Measurements from ENCODE around the gene ABR. TPM values are rescaled to one million over a fixed set of nuclear protein-coding genes. Genes with fewer than 3 reads are reported as not detected.
A peak's percentile ranks its signal among the peaks of the same experiment; 100 is the strongest.

ABR gene
- total RNA-seq, 1 donor from 2014 or later = 24.5 TPM

- Histone ChIP-seq H3K27me3 (ENCODE audit: control insufficient read depth in 3 of 3, insufficient read depth in 3 of 3, low read length in 3 of 3) (peaks cover 16 to 39% (median 22%) of the 10 kb centered on the region in 3 donors), H3K9me3 (ENCODE audit: control insufficient read depth in 3 of 3, low read length in 3 of 3) (no peaks in the 10 kb centered on the region), H3K9ac (ENCODE audit: low read depth in 1 of 3, low read length in 3 of 3) (peak overlapping the region in 1 of 3 donors; percentile 16), H3K4me1 (ENCODE audit: control insufficient read depth in 3 of 3, insufficient read depth in 3 of 3, low read length in 3 of 3) (peaks cover 16 to 25% (median 24%) of the 10 kb centered on the region in 3 donors), H3K27ac (ENCODE audit: low read depth, low read length) (no peak overlapping the region), H3K4me3 (ENCODE audit: low read length in 3 of 3) (no peak overlapping the region), H3K36me3 (ENCODE audit: control insufficient read depth in 3 of 3, insufficient read depth in 3 of 3, low read length in 3 of 3) (no peaks in the 10 kb centered on the region)
These were observed 2.6 kb downstream of the ABR start for GRCh38 chr17:1177016-1177700.

- Histone ChIP-seq H3K36me3 (ENCODE audit: control insufficient read depth in 3 of 3, insufficient read depth in 3 of 3, low read length in 3 of 3) (no peaks in the 10 kb centered on the region), H3K27ac (ENCODE audit: low read depth, low read length) (no peak overlapping the region), H3K4me1 (ENCODE audit: control insufficient read depth in 3 of 3, insufficient read depth in 3 of 3, low read length in 3 of 3) (peaks cover 18 to 26% (median 24%) of the 10 kb centered on the region in 3 donors), H3K27me3 (ENCODE audit: control insufficient read depth in 3 of 3, insufficient read depth in 3 of 3, low read length in 3 of 3) (peaks cover 18 to 30% (median 28%) of the 10 kb centered on the region in 3 donors), H3K9ac (ENCODE audit: low read depth in 1 of 3, low read length in 3 of 3) (peak overlapping the region in 2 of 3 donors; percentile 2 to 16), H3K4me3 (ENCODE audit: low read length in 3 of 3) (no peak overlapping the region), H3K9me3 (ENCODE audit: control insufficient read depth in 3 of 3, low read length in 3 of 3) (no peaks in the 10 kb centered on the region)
These were observed 5.4 kb downstream of the ABR start for GRCh38 chr17:1174263-1174880.

- Histone ChIP-seq H3K27me3 (ENCODE audit: control insufficient read depth in 3 of 3, insufficient read depth in 3 of 3, low read length in 3 of 3) (peaks cover 13 to 25% (median 21%) of the 10 kb centered on the region in 3 donors), H3K4me1 (ENCODE audit: control insufficient read depth in 3 of 3, insufficient read depth in 3 of 3, low read length in 3 of 3) (peaks cover 18 to 27% (median 22%) of the 10 kb centered on the region in 3 donors), H3K36me3 (ENCODE audit: control insufficient read depth in 3 of 3, insufficient read depth in 3 of 3, low read length in 3 of 3) (no peaks in the 10 kb centered on the region), H3K27ac (ENCODE audit: low read depth, low read length) (no peak overlapping the region), H3K9me3 (ENCODE audit: control insufficient read depth in 3 of 3, low read length in 3 of 3) (no peaks in the 10 kb centered on the region), H3K4me3 (ENCODE audit: low read length in 3 of 3) (no peak overlapping the region), H3K9ac (ENCODE audit: low read depth in 1 of 3, low read length in 3 of 3) (no peak overlapping the region)
These were observed 6.1 kb downstream of the ABR start for GRCh38 chr17:1173432-1174262.

GRCh38 chr17:1171953-1172352 is 7.8 kb downstream of the ABR start:
- Histone ChIP-seq H3K4me3 (ENCODE audit: low read length in 3 of 3) (no peak overlapping the region), H3K9me3 (ENCODE audit: control insufficient read depth in 3 of 3, low read length in 3 of 3) (no peaks in the 10 kb centered on the region), H3K27me3 (ENCODE audit: control insufficient read depth in 3 of 3, insufficient read depth in 3 of 3, low read length in 3 of 3) (peaks cover 6 to 14% (median 14%) of the 10 kb centered on the region in 3 donors), H3K4me1 (ENCODE audit: control insufficient read depth in 3 of 3, insufficient read depth in 3 of 3, low read length in 3 of 3) (peaks cover 7 to 18% (median 10%) of the 10 kb centered on the region in 3 donors), H3K27ac (ENCODE audit: low read depth, low read length) (no peak overlapping the region), H3K36me3 (ENCODE audit: control insufficient read depth in 3 of 3, insufficient read depth in 3 of 3, low read length in 3 of 3) (no peaks in the 10 kb centered on the region), H3K9ac (ENCODE audit: low read depth in 1 of 3, low read length in 3 of 3) (no peak overlapping the region)

GRCh38 chr17:1170739-1171138 is 9.0 kb downstream of the ABR start:
- no peak overlapping the region for H3K9ac ChIP-seq (ENCODE audit: low read depth in 1 of 3, low read length in 3 of 3)
- no peak overlapping the region for H3K4me3 ChIP-seq (ENCODE audit: low read length in 3 of 3)
- H3K9me3 ChIP-seq (ENCODE audit: control insufficient read depth in 3 of 3, low read length in 3 of 3) = no peaks in the 10 kb centered on the region
- peaks cover 7 to 22% (median 10%) of the 10 kb centered on the region in 3 donors for H3K4me1 ChIP-seq (ENCODE audit: control insufficient read depth in 3 of 3, insufficient read depth in 3 of 3, low read length in 3 of 3)
- no peak overlapping the region for H3K27ac ChIP-seq (ENCODE audit: low read depth, low read length)
- H3K36me3 ChIP-seq (ENCODE audit: control insufficient read depth in 3 of 3, insufficient read depth in 3 of 3, low read length in 3 of 3) = no peaks in the 10 kb centered on the region
- peaks cover 4 to 14% (median 14%) of the 10 kb centered on the region in 3 donors for H3K27me3 ChIP-seq (ENCODE audit: control insufficient read depth in 3 of 3, insufficient read depth in 3 of 3, low read length in 3 of 3)

- Histone ChIP-seq H3K27me3 (ENCODE audit: control insufficient read depth in 3 of 3, insufficient read depth in 3 of 3, low read length in 3 of 3) (peaks cover 4 to 14% (median 14%) of the 10 kb centered on the region in 3 donors), H3K4me1 (ENCODE audit: control insufficient read depth in 3 of 3, insufficient read depth in 3 of 3, low read length in 3 of 3) (peaks cover 7 to 22% (median 10%) of the 10 kb centered on the region in 3 donors), H3K9ac (ENCODE audit: low read depth in 1 of 3, low read length in 3 of 3) (no peak overlapping the region), H3K4me3 (ENCODE audit: low read length in 3 of 3) (no peak overlapping the region), H3K9me3 (ENCODE audit: control insufficient read depth in 3 of 3, low read length in 3 of 3) (no peaks in the 10 kb centered on the region), H3K27ac (ENCODE audit: low read depth, low read length) (no peak overlapping the region), H3K36me3 (ENCODE audit: control insufficient read depth in 3 of 3, insufficient read depth in 3 of 3, low read length in 3 of 3) (no peaks in the 10 kb centered on the region)
These were observed 9.9 kb downstream of the ABR start for GRCh38 chr17:1169929-1170312.

GRCh38 chr17:1169221-1169928 is 10.4 kb downstream of the ABR start:
- H3K9ac ChIP-seq (ENCODE audit: low read depth in 1 of 3, low read length in 3 of 3) = no peak overlapping the region
- H3K4me1 ChIP-seq (ENCODE audit: control insufficient read depth in 3 of 3, insufficient read depth in 3 of 3, low read length in 3 of 3) = peaks cover 7 to 20% (median 7%) of the 10 kb centered on the region in 3 donors
- no peak overlapping the region for H3K4me3 ChIP-seq (ENCODE audit: low read length in 3 of 3)
- no peaks in the 10 kb centered on the region for H3K36me3 ChIP-seq (ENCODE audit: control insufficient read depth in 3 of 3, insufficient read depth in 3 of 3, low read length in 3 of 3)
- H3K27me3 ChIP-seq (ENCODE audit: control insufficient read depth in 3 of 3, insufficient read depth in 3 of 3, low read length in 3 of 3) = peaks cover 4 to 14% (median 11%) of the 10 kb centered on the region in 3 donors
- H3K27ac ChIP-seq (ENCODE audit: low read depth, low read length) = no peak overlapping the region
- H3K9me3 ChIP-seq (ENCODE audit: control insufficient read depth in 3 of 3, low read length in 3 of 3) = no peaks in the 10 kb centered on the region

- Histone ChIP-seq H3K4me1 (ENCODE audit: control insufficient read depth in 3 of 3, insufficient read depth in 3 of 3, low read length in 3 of 3) (peaks cover 4 to 17% (median 7%) of the 10 kb centered on the region in 3 donors), H3K9ac (ENCODE audit: low read depth in 1 of 3, low read length in 3 of 3) (no peak overlapping the region), H3K27ac (ENCODE audit: low read depth, low read length) (no peak overlapping the region), H3K4me3 (ENCODE audit: low read length in 3 of 3) (no peak overlapping the region), H3K27me3 (ENCODE audit: control insufficient read depth in 3 of 3, insufficient read depth in 3 of 3, low read length in 3 of 3) (peaks cover 4 to 14% (median 10%) of the 10 kb centered on the region in 3 donors), H3K36me3 (ENCODE audit: control insufficient read depth in 3 of 3, insufficient read depth in 3 of 3, low read length in 3 of 3) (no peaks in the 10 kb centered on the region), H3K9me3 (ENCODE audit: control insufficient read depth in 3 of 3, low read length in 3 of 3) (no peaks in the 10 kb centered on the region)
These were observed 11.1 kb downstream of the ABR start for GRCh38 chr17:1168533-1169220.

- H3K9me3 ChIP-seq (ENCODE audit: control insufficient read depth in 3 of 3, low read length in 3 of 3) = no peaks in the 10 kb centered on the region
- H3K27me3 ChIP-seq (ENCODE audit: control insufficient read depth in 3 of 3, insufficient read depth in 3 of 3, low read length in 3 of 3) = peaks cover 0 to 11% (median 8%) of the 10 kb centered on the region in 3 donors
- no peak overlapping the region for H3K4me3 ChIP-seq (ENCODE audit: low read length in 3 of 3)
- peaks cover 0 to 15% (median 0%) of the 10 kb centered on the region in 3 donors for H3K4me1 ChIP-seq (ENCODE audit: control insufficient read depth in 3 of 3, insufficient read depth in 3 of 3, low read length in 3 of 3)
- H3K9ac ChIP-seq (ENCODE audit: low read depth in 1 of 3, low read length in 3 of 3) = no peak overlapping the region
- no peak overlapping the region for H3K27ac ChIP-seq (ENCODE audit: low read depth, low read length)
- H3K36me3 ChIP-seq (ENCODE audit: control insufficient read depth in 3 of 3, insufficient read depth in 3 of 3, low read length in 3 of 3) = no peaks in the 10 kb centered on the region
These were observed 13.5 kb downstream of the ABR start for GRCh38 chr17:1166276-1166675.

Data from skeletal muscle tissue (tissue), 4 donors.